ENCODE results near the gene CABCOCO1.

The CABCOCO1 gene

DNA sequence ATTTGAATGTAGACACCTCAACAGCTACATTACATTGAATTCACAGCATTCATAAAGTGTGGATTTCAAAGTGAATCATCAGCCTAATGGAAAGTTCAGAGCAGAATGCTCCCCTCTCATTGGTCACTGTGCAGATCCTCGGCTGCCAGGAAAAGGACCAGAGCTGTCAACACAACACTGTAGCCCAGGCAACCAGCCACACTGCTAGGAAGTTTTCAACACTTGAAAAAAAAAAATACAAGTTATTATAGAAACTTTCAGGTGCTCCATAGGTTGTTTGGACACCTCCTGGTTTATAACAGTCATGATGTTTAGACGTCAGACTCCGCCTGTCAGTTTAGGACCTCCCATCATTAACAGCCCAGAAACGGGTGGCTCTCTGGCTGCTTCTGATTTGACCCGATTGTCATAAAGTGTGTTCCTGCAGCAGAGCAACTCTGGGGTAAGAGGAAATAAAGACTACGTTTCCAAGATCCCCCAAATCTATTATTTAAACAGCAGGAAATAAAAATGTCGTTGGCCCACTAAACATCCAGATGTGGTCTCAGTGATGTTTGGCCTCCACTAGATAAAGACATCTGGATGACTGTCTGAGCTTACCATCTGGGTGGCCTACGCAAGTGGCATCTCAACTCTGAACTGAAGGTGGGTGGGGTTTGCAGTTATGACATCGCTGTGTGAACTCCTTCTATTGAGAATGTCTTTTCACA, 117.4 kb downstream of the CABCOCO1 start:
- in situ Hi-C loops (cut with HindIII; ENCODE audit: low sequenced_read_pairs) = no loop called here

DNA sequence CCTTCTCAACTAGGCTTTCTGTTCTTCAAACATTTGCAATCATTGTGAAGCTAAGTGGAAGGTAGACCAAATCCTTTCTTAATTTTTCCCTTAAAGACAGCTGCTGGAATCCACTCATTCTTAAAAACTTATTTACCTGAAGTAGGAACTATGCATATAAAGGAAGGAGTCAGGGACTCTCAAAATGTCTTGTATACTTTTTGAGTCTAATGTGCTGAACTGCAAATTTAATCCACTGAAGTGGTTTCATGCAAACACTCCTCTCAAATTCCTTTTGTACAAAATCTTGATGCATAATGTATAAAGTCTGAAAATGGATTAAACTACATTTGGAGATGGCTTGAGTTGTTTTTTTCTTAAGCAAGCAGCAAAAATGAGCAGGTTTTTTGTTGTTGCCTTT, 118.0 kb downstream of the CABCOCO1 start:
- in situ Hi-C loops (cut with HindIII; ENCODE audit: low sequenced_read_pairs) = no loop called here

DNA sequence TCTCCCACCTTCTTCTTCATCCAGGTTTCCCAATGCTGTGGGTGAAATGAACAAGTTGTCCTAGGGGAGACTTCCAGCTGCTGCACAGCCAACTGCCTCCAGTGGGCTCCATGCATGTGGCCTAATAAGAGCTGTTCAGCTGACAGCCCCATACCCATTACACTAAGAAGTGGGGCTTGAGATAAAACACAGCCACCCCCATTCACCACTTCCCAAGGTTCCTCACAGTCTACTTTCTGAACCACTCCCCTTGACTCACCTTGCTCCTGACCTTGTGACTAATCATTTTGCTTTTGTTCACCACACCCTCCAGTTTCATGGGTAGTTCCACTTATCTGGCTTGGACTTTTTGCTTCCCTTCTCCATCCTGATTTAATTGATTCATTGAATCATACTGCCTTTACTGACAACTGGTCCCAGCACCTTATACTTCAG, 119.3 kb downstream of the CABCOCO1 start:
- in situ Hi-C loops (cut with HindIII; ENCODE audit: low sequenced_read_pairs) = no loop called here

DNA sequence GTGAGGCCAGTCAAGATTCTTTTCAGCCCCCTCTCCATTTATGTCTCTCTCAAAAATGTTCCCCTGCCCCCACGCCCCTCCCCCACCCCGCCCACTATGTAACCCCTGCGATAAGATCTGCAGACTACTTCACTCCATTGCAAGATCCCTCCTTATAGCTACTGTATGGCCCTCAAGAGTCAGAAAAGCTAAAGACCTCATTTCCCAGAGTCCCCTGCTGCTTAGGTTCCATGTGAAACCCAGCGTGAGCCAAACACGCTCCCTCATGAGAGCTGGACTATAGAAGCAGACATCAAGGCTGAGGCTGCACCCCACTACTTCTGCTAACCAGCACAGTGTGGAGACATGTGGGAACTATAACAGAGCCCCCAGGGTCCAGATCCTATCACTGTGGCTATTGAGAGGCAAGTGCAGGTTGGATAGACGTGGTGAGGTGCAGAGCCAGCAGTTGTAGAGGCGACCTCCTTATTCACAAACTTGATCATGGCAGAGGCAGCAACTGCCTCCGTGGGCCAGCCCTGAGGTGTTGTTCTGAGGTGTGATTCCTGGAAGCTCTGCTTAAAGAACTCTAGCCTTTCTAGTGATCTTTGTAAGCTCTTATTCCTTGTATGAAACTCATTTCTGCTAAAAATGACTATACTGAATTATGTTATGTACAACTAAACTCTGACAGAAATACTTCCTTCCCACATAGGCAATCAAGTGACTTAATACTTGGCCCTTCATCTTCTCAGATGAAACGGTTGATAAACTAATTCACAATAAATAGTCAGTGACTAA, 121.8 kb downstream of the CABCOCO1 start:
- in situ Hi-C loops (cut with HindIII; ENCODE audit: low sequenced_read_pairs) = no loop called here

DNA sequence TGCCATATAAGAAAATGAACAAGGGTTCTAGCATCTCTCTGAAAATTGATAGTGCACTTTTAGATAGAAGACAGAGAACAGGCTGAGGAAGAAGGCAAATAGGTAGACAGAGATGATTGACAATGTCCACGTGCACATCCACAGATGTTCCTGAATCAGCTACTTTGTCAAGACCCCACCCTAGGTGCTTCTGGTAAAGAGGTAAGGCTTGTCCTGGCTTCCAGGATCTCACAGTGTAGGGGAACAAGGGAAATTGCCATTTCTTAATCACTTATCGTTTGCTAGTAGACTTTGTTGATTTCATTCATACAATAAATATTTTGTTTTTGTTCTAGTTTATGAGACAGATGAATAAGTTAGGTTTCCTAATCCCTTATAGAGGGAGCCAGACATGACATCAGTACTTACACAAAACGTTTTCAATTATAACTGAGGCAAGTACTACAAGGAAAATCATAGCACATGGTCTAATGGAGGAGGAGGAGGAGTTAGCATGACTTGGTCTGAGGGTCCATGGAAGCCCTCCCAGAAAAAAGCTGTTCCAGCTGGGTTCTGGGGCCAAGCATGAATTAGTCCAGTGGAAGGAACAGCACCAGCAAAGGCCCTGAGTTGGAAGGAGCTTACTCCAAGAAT, 122.9 kb downstream of the CABCOCO1 start:
- in situ Hi-C loops (cut with HindIII; ENCODE audit: low sequenced_read_pairs) = no loop called here

DNA sequence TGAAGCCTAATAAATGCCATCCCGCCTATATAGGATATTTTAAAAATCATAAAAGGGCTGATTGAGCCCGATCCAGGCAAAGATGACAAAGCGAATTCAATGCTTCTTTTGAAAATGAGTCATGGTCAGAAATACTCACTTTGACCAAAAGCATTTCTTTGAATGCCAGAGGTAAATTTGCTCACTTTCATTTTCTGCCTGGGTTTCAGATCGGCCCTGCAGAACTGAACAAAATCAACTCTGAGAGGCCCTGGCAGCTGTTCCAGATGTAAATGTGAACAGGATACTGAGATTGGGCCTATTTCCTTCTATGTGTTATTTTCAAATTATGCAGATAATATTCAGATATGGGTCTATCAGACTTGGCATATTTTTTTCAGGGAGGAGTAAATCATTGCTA, 124.0 kb downstream of the CABCOCO1 start:
- in situ Hi-C loops (cut with HindIII; ENCODE audit: low sequenced_read_pairs) = no loop called here

DNA sequence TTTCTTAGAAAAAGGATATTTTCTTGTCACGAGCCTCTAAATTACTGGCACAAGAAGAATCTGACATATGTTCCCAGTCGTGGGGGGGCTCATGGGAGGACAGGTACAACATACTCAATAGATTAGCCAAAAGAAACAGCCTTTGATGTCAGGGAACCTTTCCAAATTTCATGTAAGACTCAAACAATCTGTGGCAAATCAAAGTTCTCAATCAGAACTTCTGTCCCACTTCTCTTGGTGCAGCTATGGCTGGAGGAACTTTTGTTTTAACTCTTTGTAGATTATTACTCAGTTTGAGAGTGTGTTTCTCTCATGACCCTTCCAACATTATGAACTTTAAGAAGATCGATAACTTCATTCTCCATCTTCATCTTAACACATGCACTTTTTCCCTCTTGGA, 124.4 kb downstream of the CABCOCO1 start:
- in situ Hi-C loops (cut with HindIII; ENCODE audit: low sequenced_read_pairs) = no loop called here

DNA sequence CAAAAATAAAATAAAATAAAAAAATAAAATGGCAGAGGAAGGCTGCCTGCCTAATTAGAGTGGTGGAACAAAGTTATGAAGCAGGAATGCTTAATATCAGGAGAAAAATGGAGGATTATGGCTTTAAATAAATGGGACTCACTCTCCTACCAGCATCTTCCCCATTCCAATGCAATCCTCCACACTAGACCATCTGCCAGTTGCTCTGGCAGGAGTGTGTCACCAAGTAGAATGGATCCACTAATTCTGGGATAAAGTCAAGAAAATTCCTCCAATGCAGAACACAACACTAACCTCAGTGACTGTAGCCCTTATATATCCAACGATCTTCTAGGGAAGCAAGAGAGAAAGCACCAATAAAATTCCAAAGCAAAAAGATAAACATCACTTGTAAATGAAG, 126.3 kb downstream of the CABCOCO1 start:
- in situ Hi-C loops (cut with HindIII; ENCODE audit: low sequenced_read_pairs) = no loop called here

DNA sequence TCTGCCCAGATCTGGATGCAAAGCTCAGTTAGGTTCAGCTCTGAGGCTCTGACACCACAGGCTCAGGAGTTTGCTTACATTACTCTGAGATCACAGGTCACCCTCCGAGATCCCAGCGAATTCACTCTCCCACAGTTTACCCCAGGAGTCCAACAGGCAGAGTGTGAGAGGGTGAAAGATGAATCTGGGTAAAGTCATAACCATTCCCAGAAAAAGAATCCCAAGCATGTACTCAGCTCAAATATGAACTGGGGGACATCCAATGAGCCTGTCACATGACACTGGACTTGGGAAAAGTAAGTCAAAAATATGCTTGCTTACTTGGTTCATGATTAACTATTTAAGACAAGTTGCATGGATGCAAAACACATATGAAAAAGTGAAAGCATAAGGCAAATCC, 128.5 kb downstream of the CABCOCO1 start:
- in situ Hi-C loops (cut with HindIII; ENCODE audit: low sequenced_read_pairs) = no loop called here

DNA sequence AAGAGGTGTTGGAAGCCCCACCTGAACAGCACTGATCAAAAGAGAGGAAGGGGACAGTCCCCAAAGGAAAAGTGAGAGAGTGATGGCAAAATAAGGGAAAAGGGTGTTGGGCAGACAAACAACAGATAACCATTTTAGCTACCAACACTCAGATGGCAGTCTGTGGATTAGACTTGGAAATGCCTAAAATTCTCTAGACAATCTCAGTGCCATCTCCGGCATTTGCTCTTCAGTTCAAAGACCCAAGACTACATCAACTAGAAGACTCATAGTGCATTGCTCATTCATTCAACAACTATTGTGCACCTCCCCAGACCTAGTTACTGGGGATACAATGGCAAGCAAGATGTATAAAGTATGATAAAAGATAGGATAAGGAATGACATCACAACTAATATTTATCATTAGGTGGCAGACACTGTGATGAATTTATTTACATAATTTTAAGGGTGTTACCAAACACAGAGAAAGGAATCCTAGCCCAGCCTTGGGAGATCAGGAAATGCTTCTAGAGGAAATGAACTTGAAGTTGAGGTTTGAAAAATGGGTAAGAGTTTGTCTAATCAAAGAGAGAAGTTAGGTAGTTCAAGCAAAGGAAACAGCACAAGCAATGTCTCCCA, 129.5 kb downstream of the CABCOCO1 start:
- in situ Hi-C loops (cut with HindIII; ENCODE audit: low sequenced_read_pairs) = no loop called here

DNA sequence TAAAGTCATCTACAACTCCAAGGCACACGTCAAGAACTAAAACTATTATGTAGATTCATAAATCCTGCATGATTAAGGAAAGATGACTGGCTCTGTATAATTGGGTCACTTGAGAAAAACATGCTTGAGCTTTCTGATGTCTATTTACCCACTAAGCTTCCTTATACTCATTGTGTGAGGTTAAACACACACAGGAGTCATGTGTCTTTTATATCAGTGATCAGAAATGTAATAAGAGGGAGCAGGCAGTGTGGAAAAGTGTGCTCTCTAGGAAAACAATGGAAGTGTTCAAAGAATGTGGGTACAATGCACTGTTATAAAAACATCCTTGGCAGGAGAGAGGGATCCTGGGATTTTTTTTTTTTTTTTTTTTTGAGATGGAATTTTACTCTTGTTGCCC, 130.2 kb downstream of the CABCOCO1 start:
- in situ Hi-C loops (cut with HindIII; ENCODE audit: low sequenced_read_pairs) = no loop called here

DNA sequence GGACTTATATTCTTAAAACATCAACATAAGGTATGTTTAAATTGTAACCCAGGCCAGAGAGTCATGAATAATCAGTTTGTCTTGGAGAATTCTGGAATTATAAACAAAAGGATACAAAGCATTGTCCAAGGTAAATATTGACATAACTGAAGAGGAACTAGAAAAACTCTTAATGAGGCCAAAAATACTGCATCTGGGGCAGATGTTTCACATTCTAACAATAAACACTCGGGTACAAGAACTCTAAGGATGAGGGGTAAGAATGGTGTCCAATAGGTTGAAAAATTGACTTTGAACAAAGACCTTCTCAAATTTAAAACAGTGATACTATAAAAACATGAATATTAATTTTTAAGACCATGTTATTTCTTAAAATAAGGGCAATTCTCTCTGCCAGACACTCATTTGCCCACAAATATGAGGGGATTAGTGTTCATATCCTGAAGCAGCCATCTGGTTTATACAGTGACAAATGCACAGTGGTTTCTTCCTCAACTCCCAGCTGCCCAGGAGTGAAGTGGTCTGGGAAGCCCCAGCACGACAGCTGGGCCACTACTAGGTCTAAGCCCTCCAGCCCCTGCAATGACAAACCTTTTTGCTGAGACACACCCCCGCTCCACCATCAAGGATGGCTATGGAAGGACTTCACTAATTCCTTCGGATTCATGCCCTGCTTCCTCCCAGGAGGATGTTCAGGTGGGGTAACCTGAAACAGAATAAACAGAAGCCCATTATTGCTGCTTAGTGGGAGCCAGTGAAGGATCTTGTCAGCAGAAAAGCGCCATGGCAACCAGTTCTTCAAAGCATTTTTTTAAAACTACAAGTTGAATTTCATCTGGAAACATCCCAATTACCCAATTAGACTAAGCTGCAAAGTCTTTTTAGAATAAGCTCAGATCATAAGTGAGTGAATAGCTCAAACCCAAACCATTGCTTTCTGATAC, 131.3 kb downstream of the CABCOCO1 start:
- in situ Hi-C loops (cut with HindIII; ENCODE audit: low sequenced_read_pairs) = no loop called here

DNA sequence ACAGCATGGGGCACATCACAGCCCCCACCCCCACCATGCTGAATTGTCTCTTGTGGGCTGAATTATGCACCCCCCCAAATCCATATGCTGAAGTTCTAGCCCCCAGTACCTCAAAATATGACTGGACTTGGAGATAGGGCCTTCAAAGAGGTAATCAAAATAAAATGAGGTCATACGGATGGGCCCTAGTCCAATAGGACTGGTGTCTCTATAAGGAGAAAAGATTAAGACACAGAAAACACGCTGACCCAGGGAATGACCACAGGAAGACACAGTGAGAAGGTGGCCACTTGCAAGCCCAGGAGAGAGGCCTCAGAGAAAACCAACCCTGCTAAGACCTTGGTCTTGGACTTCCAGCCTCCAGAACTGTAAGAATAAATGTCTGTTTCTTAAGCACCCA, 132.4 kb downstream of the CABCOCO1 start:
- in situ Hi-C loops (cut with HindIII; ENCODE audit: low sequenced_read_pairs) = no loop called here

DNA sequence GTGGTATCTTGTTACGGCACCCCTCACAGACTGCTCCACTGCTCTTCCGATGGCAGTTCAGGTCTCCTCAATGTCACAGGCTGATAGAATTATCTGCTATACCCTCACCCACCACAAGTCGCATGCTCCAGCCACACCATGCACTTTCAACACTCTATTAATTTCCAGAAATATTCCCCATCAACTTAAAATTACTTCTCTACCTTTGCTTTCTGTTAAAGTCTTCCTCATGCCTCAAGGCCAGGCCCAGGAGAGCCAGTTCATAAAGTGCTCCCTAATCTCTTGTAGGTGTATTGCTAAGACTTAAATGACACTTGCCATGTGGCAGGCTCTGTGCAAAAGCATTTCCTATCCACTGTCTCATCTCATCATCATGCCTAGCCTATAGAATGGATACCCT, 132.8 kb downstream of the CABCOCO1 start:
- in situ Hi-C loops (cut with HindIII; ENCODE audit: low sequenced_read_pairs) = no loop called here

DNA sequence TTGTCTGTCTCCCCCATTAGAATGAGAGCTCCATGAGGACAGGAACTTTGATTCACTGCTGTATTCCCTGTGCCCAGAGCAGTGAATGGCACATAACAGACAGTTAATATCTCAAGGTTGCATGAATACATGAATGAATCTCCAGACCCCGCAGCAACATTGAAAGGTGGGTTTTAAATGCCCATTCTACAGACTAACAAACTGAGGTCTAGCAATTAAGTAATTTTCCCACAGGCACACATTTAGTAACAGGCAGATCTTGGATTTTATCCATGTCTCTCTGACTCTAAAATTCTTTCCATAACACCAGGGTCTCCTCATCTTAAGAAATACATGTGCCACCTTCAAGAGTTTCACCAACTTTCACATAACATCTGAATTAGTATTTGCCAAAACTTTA, 134.1 kb downstream of the CABCOCO1 start:
- in situ Hi-C loops (cut with HindIII; ENCODE audit: low sequenced_read_pairs) = no loop called here

DNA sequence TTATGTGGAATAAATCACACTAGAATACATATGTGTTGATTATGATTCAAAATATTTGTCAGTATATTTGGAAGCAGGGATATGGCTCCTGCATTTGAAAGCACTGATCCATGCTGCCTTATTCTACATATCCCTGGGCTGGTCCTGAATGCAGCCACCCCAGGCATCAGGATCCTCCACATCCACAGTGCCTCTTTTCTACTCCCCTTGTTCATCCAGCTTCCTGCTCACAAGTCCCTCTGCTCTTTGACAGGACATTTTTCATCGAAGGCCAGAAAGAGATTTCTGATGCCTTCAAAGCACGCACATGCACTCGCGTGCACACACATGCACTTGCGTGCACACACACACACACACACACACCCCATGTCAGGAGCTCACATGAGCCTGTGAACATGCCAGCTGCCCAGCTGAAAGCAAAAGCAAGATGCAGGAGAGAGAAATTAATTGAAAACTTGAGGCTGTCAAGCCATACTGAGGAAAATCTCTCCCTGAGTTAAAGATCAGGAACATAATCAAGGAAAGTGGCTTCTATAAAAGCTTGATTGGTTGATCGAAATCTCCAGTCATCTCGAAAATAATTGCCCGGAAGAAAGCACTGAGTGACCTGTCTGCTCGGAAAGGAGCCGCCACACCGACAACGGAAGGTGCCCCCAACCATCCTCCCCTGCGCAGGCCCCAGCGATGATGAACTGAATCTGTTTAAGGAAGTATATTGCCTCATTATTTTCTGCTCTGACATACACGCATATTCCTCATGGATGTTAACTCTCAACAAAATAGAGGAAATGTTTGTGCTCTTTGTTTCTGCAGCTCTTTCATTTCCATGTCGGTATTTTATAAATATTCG, 134.8 kb downstream of the CABCOCO1 start:
- in situ Hi-C loops (cut with HindIII; ENCODE audit: low sequenced_read_pairs) = no loop called here

DNA sequence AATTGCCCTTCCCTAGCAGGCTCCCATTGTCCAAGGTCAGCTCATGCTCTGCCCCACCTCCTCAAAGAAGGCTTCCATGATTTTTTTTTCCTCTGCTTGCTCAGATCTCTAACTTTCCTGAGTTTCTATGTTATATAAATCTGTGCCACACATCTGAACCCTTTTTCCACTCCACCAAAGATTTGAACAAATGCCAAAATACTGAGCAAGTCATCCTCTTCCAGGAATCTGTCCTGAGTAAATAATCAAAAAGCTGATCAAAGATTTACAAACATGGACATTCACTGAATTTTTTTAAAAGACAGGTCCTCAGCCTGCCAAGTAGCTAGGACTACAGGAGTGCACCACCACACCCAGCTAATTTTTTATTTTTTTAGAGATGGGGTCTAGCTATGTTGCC, 136.0 kb downstream of the CABCOCO1 start:
- in situ Hi-C loops (cut with HindIII; ENCODE audit: low sequenced_read_pairs) = no loop called here

DNA sequence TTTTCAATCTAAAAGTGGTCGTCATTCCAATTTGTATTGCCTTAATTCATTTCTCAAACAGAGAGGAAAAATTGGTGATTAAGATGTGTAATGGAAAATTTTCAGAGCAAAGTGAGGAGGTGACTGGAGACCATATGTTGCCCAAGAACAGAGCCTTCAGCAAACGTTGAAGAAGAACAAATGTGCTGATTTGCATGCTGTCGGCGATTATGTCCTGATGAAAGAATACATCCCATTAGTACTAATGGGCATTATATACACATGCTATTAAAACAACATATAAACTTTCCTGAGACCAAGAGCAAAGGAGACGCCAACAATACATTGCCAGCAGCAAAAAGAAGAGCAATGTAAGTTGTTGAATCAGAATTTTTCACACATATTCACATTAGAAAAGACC, 138.8 kb downstream of the CABCOCO1 start:
- in situ Hi-C loops (cut with HindIII; ENCODE audit: low sequenced_read_pairs) = no loop called here

DNA sequence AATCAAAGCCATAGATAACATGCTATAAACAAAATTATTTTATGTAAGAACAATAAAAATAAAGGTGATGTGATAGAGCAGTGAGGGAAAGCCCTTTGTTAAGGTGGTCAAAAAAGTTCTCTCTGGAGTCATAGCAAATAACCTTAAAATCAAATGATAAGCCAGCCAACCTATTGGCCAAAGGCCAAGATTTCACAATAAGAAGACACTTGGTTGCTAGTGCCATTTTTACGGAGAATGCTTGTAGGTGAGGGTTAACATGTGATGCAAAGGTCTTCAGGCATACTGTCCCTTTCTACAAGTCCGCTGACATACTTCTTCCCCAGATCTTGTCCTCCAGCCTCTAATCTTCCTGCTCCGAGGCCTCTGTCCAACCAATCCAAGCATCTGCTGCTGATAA, 140.5 kb downstream of the CABCOCO1 start:
- in situ Hi-C loops (cut with HindIII; ENCODE audit: low sequenced_read_pairs) = no loop called here

DNA sequence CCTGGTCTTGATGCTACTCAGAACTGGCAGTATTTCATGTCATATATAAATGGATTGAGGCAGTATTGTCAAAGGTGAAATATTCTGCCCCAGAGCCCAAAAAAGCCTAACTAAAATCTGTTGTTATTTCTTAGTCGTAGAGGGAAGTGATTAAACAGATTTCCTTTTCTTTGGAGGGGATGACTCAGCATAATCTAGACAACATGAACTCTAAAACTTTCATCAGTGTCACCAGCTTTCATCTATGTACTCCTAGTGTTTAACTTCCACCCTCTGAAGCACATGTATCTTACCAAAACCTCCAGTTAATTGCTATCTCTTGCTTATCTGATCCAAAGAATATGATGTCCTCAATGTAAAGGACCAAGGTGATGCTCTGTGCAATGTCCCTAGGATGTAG, 141.7 kb downstream of the CABCOCO1 start:
- in situ Hi-C loops (cut with HindIII; ENCODE audit: low sequenced_read_pairs) = no loop called here

Data from DLD1 (cell line).